Heart left ventricle (tissue), 13 donors: ENCODE results near the gene ARFRP1.

Experiments
- CTCF ChIP-seq, 12 donors: fragments of 200-600 bp; sonication (generic) in 4 of 12; IDR thresholded peaks; one replicate each; pipeline versions ENCODE4 v1.5.0 to v1.8.0; 2018 to 2022; ENCODE audit warnings: antibody characterized with exemption in 12 of 12, mild to moderate bottlenecking in 5 of 12
- POLR2A ChIP-seq, 2 donors: fragments of 450-650 bp; IDR thresholded peaks; one replicate each; pipeline ENCODE4 v1.6.1; 2017; ENCODE audit warnings: antibody characterized with exemption in 2 of 2, mild to moderate bottlenecking in 2 of 2, moderate library complexity in 2 of 2
- donor health status: ischemic (EF 13 %, LVEDD 7.1; RV severe dilation, severe dysfunction).
- donor health status: DM: no; HTN: yes; CAD: no.
- donor health status: DM: no; HTN: no; CAD: no.
- donor health status: ischemic (EF 25% LVEDD 6.9; RV normal size, moderate dysfunction).
- donor health status: ischemic (EF 25% LVEDD 5.7; RV mildly dilated, moderate dysfunction).
- donor health status: ischemic (EF 35%, LVEDD 5.7; RV mildly dilated, moderate dysfunction).
- donor health status: nonischemic (EF 11% LVEDD 7.7; RV severe dilation, severe dysfunction).
- donor health status: DM: yes; HTN: yes; CAD: no.
- donor health status: PGD.
- donor health status: ischemic (EF 29% LVEDD 5.4; RV normal size, mild dysfunction).
- donor health status: nonischemic (EF 23%, LVEDD 6.1; RV moderate dilation, normal function).

GRCh38 chr20:63653041-63653973, 54.5 kb downstream of the ARFRP1 start, which contains the start of gene STMN3:
- TF ChIP-seq CTCF (IDR thresholded peaks at IDR 0.05) (no peak), POLR2A (IDR thresholded peaks at IDR 0.05) (no peak)
